HepG2 (cell line): Measurements from ENCODE around the gene KDM5B. TPM values are rescaled to one million over a fixed set of nuclear protein-coding genes. Genes with fewer than 3 reads are reported as not detected.

Experiments
- AHR ChIP-seq: IDR thresholded peaks from 2 replicates; pipeline ENCODE4 v1.6.1; 2018; ENCODE audit warnings: missing genetic modification reagents, missing compliant biosample characterization
- CERS6 ChIP-seq: sonication (generic); formaldehyde crosslinking; IDR thresholded peaks from 2 replicates; pipeline ENCODE4 v1.5.0; 2020; ENCODE audit warnings: missing genetic modification reagents
- MIER2 ChIP-seq: IDR thresholded peaks from 2 replicates; pipeline ENCODE4 v1.6.1; 2016; ENCODE audit warnings: missing biosample characterization, missing genetic modification reagents
- REL ChIP-seq: sonication (generic); formaldehyde crosslinking; conservative IDR thresholded peaks from 2 replicates; pipeline ENCODE4 v1.8.0; 2022; ENCODE audit warnings: mild to moderate bottlenecking, missing genetic modification reagents, moderate library complexity
- REST ChIP-seq, 2 experiments: IDR thresholded peaks; 2 replicates each; pipeline ENCODE4 v1.6.1; 2011 to 2012; ENCODE audit warnings: low read length in 2 of 2, borderline replicate concordance in 1 of 2, low read depth in 1 of 2, mild to moderate bottlenecking in 1 of 2, moderate library complexity in 1 of 2
- ZBTB21 ChIP-seq: sonication (generic); formaldehyde crosslinking; IDR thresholded peaks from 2 replicates; pipeline ENCODE4 v1.4.0; 2020; ENCODE audit warnings: missing genetic modification reagents
- ZNF318 ChIP-seq: sonication (generic); formaldehyde crosslinking; IDR thresholded peaks from 2 replicates; pipeline ENCODE4 v1.4.0; 2020; ENCODE audit warnings: mild to moderate bottlenecking, missing genetic modification reagents
- polyA plus RNA-seq, 8 experiments: library from polyadenylated mRNA; depleted of rRNA in 3 of 8; stranded (reverse) in 7 of 8; unstranded in 1 of 8; fragments of >200 nt; fragmentation: Illumina TruSeq in 4 of 8; extraction: Trizol in 4 of 8; gene quantifications; 2 replicates each; pipeline versions ENCODE4 v1.2.1 to v1.2.3, GENCODE V29; 2011 to 2016; ENCODE audit warnings: low read depth in 4 of 8, missing spikeins in 1 of 8, mixed read lengths in 1 of 8; ENCODE audit not compliant: insufficient read depth in 1 of 8
- total RNA-seq, 5 experiments: library from RNA; depleted of rRNA; stranded (reverse); fragments of >200 nt; fragmentation: Illumina TruSeq; extraction: Trizol; gene quantifications; 2 replicates each; pipeline ENCODE4 v1.2.3, GENCODE V29; 2016; ENCODE audit warnings: low read depth in 1 of 5

The KDM5B gene
- total and polyA plus RNA-seq, 2 of the 13 experiments (the other 11 are each of a cell fraction or from before 2014, with no cell fraction given), result 34.2 to 35.4 TPM

- no peak for TF ChIP-seq ZNF318 (CRISPR knock-in tag)
- TF ChIP-seq REST (IDR thresholded peaks at IDR 0.05; ENCODE audit: borderline replicate concordance in 1 of 2, low read depth in 1 of 2, low read length in 2 of 2), result peak in 1 of 2 experiments; percentile 76; a peak in 1 of 4 replicates
- TF ChIP-seq REL (CRISPR knock-in tag), result no peak; the same call in 1 of the 2 replicates
- no peak for TF ChIP-seq ZBTB21 (CRISPR knock-in tag)
- TF ChIP-seq MIER2, result no peak
- TF ChIP-seq CERS6 (CRISPR knock-in tag), result no peak
- peak; percentile 71 for TF ChIP-seq AHR (CRISPR knock-in tag)
Measured at GRCh38 chr1:202807926-202808757, at the start of gene KDM5B (continued).
